MM.1S (cell line): Measurements from ENCODE around the gene PATJ.

Experiments
- DNase-seq: peaks from one replicate; pipeline ENCODE4 v3.0.0-alpha.2; 2015
- H2AFZ ChIP-seq: fragments of 300-600 bp; sonication (generic); 2 replicates; pipeline ENCODE4 v1.6.0; 2016; ENCODE audit warnings: antibody characterized with exemption, low read length
- H3F3A ChIP-seq: fragments of 300-600 bp; sonication (generic); 2 replicates; pipeline ENCODE4 v1.6.1; 2016; ENCODE audit warnings: mild to moderate bottlenecking, antibody characterized with exemption, low read length, moderate library complexity, mixed read lengths; ENCODE audit not compliant: insufficient read depth
- H3K27ac ChIP-seq: fragments of 300-600 bp; sonication (generic); 2 replicates; pipeline ENCODE4 v1.5.1; 2016; ENCODE audit warnings: mild to moderate bottlenecking, low read length
- H3K27me3 ChIP-seq: fragments of 300-600 bp; sonication (generic); replicated peaks from 2 replicates; pipeline ENCODE4 v1.6.0; 2016; ENCODE audit warnings: low read length; ENCODE audit not compliant: insufficient read depth
- H3K36me3 ChIP-seq: fragments of 300-600 bp; sonication (generic); replicated peaks from 2 replicates; pipeline ENCODE4 v1.6.1; 2016; ENCODE audit warnings: mild to moderate bottlenecking, low read length, mixed read lengths; ENCODE audit not compliant: insufficient read depth
- H3K4me1 ChIP-seq: fragments of 300-600 bp; sonication (generic); 2 replicates; pipeline ENCODE4 v1.6.1; 2016; ENCODE audit warnings: low read length, mixed read lengths
- H3K4me2 ChIP-seq: fragments of 300-600 bp; sonication (generic); 2 replicates; pipeline ENCODE4 v1.6.0; 2016; ENCODE audit warnings: low read depth, low read length
- H3K4me3 ChIP-seq: fragments of 300-600 bp; sonication (generic); 2 replicates; pipeline ENCODE4 v1.5.1; 2016; ENCODE audit warnings: low read length, mixed read lengths
- H3K79me2 ChIP-seq: fragments of 300-600 bp; sonication (generic); 2 replicates; pipeline ENCODE4 v1.6.1; 2016; ENCODE audit warnings: mixed run types, low read length, mixed read lengths
- H3K9ac ChIP-seq: fragments of 300-600 bp; sonication (generic); 2 replicates; pipeline ENCODE4 v1.6.1; 2016; ENCODE audit warnings: low read length, mixed read lengths
- H3K9me2 ChIP-seq: fragments of 300-600 bp; sonication (generic); replicated peaks from 2 replicates; pipeline ENCODE4 v1.6.1; 2016; ENCODE audit warnings: mild to moderate bottlenecking, low read length, mixed read lengths; ENCODE audit not compliant: insufficient read depth
- H3K9me3 ChIP-seq: fragments of 300-600 bp; sonication (generic); replicated peaks from 2 replicates; pipeline ENCODE4 v1.6.1; 2016; ENCODE audit warnings: mild to moderate bottlenecking, low read length, mixed read lengths; ENCODE audit not compliant: insufficient read depth
- H4K20me1 ChIP-seq: fragments of 300-600 bp; sonication (generic); 2 replicates; pipeline ENCODE4 v1.6.1; 2016; ENCODE audit warnings: mild to moderate bottlenecking, low read length, moderate library complexity, mixed read lengths; ENCODE audit not compliant: insufficient read depth
- CTCF ChIP-seq: fragments of 300-600 bp; sonication (generic); IDR thresholded peaks from 2 replicates; pipeline ENCODE4 v1.5.1; 2016; ENCODE audit warnings: antibody characterized with exemption, low read length, mixed read lengths
- EZH2 ChIP-seq: fragments of 300-600 bp; sonication (generic); optimal IDR thresholded peaks from 2 replicates; pipeline ENCODE3; 2017; ENCODE audit warnings: low read depth, mild to moderate bottlenecking, antibody characterized with exemption, low read length, mixed read lengths
- EZH2phosphoT487 ChIP-seq: fragments of 300-600 bp; sonication (generic); IDR thresholded peaks from 2 replicates; pipeline ENCODE4 v1.6.1; 2018; ENCODE audit warnings: antibody characterized with exemption, low read length

The PATJ gene

GRCh38 chr1:62175568-62176179, 433.4 kb downstream of the PATJ start:
- peak; percentile 46 for DNase-seq
- no peaks in the 10 kb centered on the region for H3K4me1 ChIP-seq

GRCh38 chr1:62176597-62177312, 434.5 kb downstream of the PATJ start:
- H3K79me2 ChIP-seq: no peaks in the 10 kb centered on the region
- H3K9me3 ChIP-seq: no peaks in the 10 kb centered on the region
- no peak overlapping the region for H3K9ac ChIP-seq
- no peak overlapping the region for H3K4me2 ChIP-seq
- no peaks in the 10 kb centered on the region for H3K9me2 ChIP-seq
- TF ChIP-seq CTCF (no peak), EZH2 (no peak), EZH2phosphoT487 (no peak)
- no peaks in the 10 kb centered on the region for H3K4me1 ChIP-seq
- H2AFZ ChIP-seq: no peak overlapping the region
- DNase-seq: no peak
- no peaks in the 10 kb centered on the region for H4K20me1 ChIP-seq
- no peaks in the 10 kb centered on the region for H3F3A ChIP-seq
- H3K36me3 ChIP-seq: no peaks in the 10 kb centered on the region
- no peak overlapping the region for H3K4me3 ChIP-seq
- no peaks in the 10 kb centered on the region for H3K27me3 ChIP-seq
- H3K27ac ChIP-seq: no peak overlapping the region

More at GRCh38 chr1:62175568-62176179, 433.4 kb downstream of the PATJ start:
- Histone ChIP-seq H2AFZ (no peak overlapping the region), H3K4me2 (no peak overlapping the region), H3K27me3 (no peaks in the 10 kb centered on the region), H3K9me2 (no peaks in the 10 kb centered on the region), H4K20me1 (no peaks in the 10 kb centered on the region), H3F3A (no peaks in the 10 kb centered on the region), H3K9ac (no peak overlapping the region), H3K4me3 (no peak overlapping the region), H3K27ac (no peak overlapping the region), H3K36me3 (no peaks in the 10 kb centered on the region), H3K79me2 (no peaks in the 10 kb centered on the region), H3K9me3 (no peaks in the 10 kb centered on the region)
- TF ChIP-seq CTCF: peak; percentile 72
- TF ChIP-seq EZH2: no peak

- no peaks in the 10 kb centered on the region for H4K20me1 ChIP-seq
- no peaks in the 10 kb centered on the region for H3K27me3 ChIP-seq
- no peak overlapping the region for H3K9ac ChIP-seq
- H3K9me3 ChIP-seq: no peaks in the 10 kb centered on the region
- TF ChIP-seq CTCF (no peak), EZH2phosphoT487 (no peak), EZH2 (no peak)
- no peak for DNase-seq
- H3K36me3 ChIP-seq: no peaks in the 10 kb centered on the region
- no peak overlapping the region for H3K27ac ChIP-seq
- no peaks in the 10 kb centered on the region for H3F3A ChIP-seq
- H3K4me1 ChIP-seq: no peaks in the 10 kb centered on the region
- no peak overlapping the region for H2AFZ ChIP-seq
- no peaks in the 10 kb centered on the region for H3K9me2 ChIP-seq
- H3K4me2 ChIP-seq: no peak overlapping the region
- no peak overlapping the region for H3K4me3 ChIP-seq
- no peaks in the 10 kb centered on the region for H3K79me2 ChIP-seq
Observed at GRCh38 chr1:62177621-62178020, 435.3 kb downstream of the PATJ start.
